ENCODE results near the gene AKNA.

AKNA gene

GRCh38 chr9:114304416-114305188, 83.2 kb downstream of the AKNA start:
- TF ChIP-seq CTCF (IDR thresholded peaks at IDR 0.05; ENCODE audit: insufficient read depth, low read length, missing control alignments), result no peak
- ChIA-PET POLR2A (no interaction called here), CTCF (interaction anchor here (0.9 to 2.2 kb wide), 6 partner anchors 50 to 182 kb away, joined by 3 to 10 read pairs (median 3); partner anchors contain the start of gene COL27A1)
- H3K4me3 ChIP-seq (ENCODE audit: low read depth, low read length), result no peak overlapping the region
- DNase-seq (ENCODE audit: low read depth, low spot score), result no peak

- TF ChIP-seq CTCF (IDR thresholded peaks at IDR 0.05; ENCODE audit: insufficient read depth, low read length, missing control alignments), result no peak
- no peak for DNase-seq (ENCODE audit: low read depth, low spot score)
- no peak overlapping the region for H3K4me3 ChIP-seq (ENCODE audit: low read depth, low read length)
- ChIA-PET POLR2A (no interaction called here), CTCF (interaction anchor here (0.9 to 2.2 kb wide), 6 partner anchors 50 to 181 kb away, joined by 3 to 10 read pairs (median 3); partner anchors contain the start of gene COL27A1)
Observed at GRCh38 chr9:114303977-114304376, 83.8 kb downstream of the AKNA start.

- no peak overlapping the region for H3K4me3 ChIP-seq (ENCODE audit: low read depth, low read length)
- ChIA-PET CTCF (interaction anchor here (1.3 to 2.2 kb wide), 3 partner anchors 148 to 159 kb away, joined by 3 to 10 read pairs (median 3); partner anchors contain the start of gene COL27A1), POLR2A (no interaction called here)
- no peak for DNase-seq (ENCODE audit: low read depth, low spot score)
- no peak for TF ChIP-seq CTCF (IDR thresholded peaks at IDR 0.05; ENCODE audit: insufficient read depth, low read length, missing control alignments)
Observed at GRCh38 chr9:114303571-114303970, 84.2 kb downstream of the AKNA start.

- DNase-seq (ENCODE audit: low read depth, low spot score), result no peak
- no peak for TF ChIP-seq CTCF (IDR thresholded peaks at IDR 0.05; ENCODE audit: insufficient read depth, low read length, missing control alignments)
- CTCF ChIA-PET, result no interaction called here
- POLR2A ChIA-PET, result no interaction called here
- H3K4me3 ChIP-seq (ENCODE audit: low read depth, low read length), result no peak overlapping the region
Observed at GRCh38 chr9:114302727-114303126, 85.1 kb downstream of the AKNA start.

- no peak for TF ChIP-seq CTCF (IDR thresholded peaks at IDR 0.05; ENCODE audit: insufficient read depth, low read length, missing control alignments)
- DNase-seq (ENCODE audit: low read depth, low spot score), result no peak
- CTCF ChIA-PET, result no interaction called here
- POLR2A ChIA-PET, result no interaction called here
- no peak overlapping the region for H3K4me3 ChIP-seq (ENCODE audit: low read depth, low read length)
Observed at GRCh38 chr9:114301798-114302565, 85.8 kb downstream of the AKNA start.

Measured in AG04449 (cell line).